GM13976 (cell line): Measurements from ENCODE around the gene TBC1D16.
A peak's percentile ranks its signal among the peaks of the same experiment; 100 is the strongest.

Source experiments
- DNase-seq: peaks from one replicate; pipeline ENCODE4 v3.0.0; 2012; ENCODE audit warnings: low spot score
- CTCF ChIP-seq: IDR thresholded peaks from 2 replicates; pipeline ENCODE4 v1.5.1; 2012; ENCODE audit warnings: borderline replicate concordance, mild to moderate bottlenecking; ENCODE audit not compliant: insufficient read depth; ENCODE audit errors: extremely low read depth, missing control alignments, control extremely low read depth
- in situ Hi-C: fragments of 300-500 bp; cut with MboI; formaldehyde crosslinking; loops from one replicate; pipeline ENCODE4 v1.12.0; 2022; ENCODE audit warnings: low sequenced_read_pairs, mixed read lengths, inconsistent platforms; ENCODE audit not compliant: unreplicated experiment

Gene TBC1D16

DNA sequence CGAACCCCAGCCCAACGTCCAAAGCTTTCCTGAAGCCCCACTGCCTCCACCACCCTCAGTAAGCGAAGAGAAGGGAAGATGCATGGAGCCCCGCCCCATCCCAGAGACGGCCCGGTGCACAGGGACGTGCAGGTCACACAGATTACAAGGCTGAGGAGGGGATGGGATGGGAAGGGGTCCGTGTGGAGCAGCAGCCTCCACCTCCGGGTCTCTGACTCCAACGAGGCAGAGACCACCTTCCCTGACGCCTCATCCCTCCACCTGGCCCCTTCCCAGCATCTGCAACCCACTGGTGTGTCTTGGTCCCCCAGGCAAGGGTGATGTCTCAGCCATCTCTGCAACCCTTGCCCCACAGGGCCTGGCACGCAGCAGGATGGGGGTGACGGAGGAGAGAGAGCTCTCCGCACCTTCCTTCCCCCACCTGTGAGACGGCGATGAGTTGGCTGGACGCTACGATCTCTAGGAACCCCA, 58.5 kb downstream of the TBC1D16 start:
- no peak for DNase-seq
- in situ Hi-C loops: no loop called here
- TF ChIP-seq CTCF: no peak

GRCh38 chr17:79976451-79976850, 59.2 kb downstream of the TBC1D16 start:
- peak; percentile 17 for DNase-seq
- no peak for TF ChIP-seq CTCF
- in situ Hi-C loops: no loop called here

DNA sequence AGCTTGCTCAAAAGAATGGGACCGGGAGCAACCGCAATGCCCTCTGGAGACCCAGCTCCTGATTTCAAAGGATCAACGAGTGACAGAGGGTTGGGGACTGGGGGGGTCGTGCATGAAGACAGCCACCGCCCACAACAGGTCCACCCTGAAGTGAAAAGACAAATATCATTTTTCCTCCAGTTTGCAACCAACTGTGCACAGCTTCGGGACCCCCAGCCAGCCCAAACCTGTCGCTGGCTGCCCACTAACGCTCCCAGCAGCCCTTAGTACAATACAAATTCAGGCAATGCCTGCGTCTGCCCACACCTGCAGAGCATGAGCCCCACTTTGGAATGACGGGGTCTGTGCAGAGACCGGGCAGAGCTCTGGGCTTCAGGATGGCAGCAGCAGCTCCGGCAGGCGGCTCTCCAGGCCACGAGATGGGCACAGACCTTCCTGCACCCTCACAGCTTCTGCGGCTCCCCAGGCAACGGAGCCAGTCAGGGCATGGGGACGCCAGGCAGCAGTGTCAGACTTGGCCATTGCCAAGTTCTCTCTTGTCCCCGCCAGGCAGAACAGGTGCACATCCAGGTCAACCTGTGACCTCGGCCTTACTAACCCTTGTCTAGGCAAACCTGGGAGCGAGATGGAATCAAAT, 60.1 kb downstream of the TBC1D16 start:
- in situ Hi-C loops: no loop called here
- no peak for TF ChIP-seq CTCF
- no peak for DNase-seq

DNA sequence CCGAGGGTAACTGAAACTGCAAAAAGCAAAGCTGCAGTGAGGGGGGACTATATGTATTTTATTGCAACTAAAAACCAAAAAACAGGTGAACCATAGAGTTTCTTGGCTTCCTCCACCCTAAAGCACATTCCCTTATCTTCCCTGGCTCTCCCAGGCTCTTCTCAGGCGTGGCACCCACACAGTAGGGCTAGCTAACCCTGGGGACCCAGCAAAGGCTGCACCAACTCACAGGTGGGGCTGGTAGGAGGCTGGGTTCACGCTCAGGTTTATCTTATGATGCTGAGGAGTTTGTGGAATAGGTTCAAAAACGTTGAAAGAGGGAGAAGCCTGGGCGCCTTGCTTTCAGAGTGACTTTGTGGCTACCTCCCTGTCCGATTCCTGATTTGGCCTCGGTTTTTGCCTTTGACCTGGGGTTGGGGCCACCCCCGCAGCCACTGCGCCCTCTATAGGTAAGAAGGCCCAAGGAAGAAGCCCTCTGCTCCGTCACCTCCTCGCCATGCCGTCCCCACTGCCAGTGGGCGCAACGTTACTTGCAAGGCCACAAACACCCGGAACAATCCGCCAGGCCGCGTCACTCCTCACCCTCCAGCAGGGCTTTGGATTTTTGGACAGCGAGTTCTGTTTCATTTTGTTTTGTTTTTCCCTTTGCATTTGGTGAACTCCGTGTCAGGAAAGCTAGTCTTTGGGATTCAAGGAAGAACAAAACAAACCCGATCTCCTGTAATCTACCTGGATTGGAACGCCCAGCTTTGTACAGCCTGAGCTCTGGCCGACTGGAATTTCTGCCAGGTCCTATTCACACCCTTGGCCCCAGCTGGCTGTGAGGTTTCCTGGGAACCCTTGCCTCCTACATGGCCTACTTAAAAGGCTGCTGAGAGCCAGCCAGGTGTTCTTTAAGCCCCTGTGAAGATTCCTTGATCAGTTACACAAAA, 60.8 kb downstream of the TBC1D16 start:
- no peak for TF ChIP-seq CTCF
- in situ Hi-C loops: no loop called here
- peak; percentile 42 for DNase-seq

- no peak for TF ChIP-seq CTCF
- in situ Hi-C loops: no loop called here
- DNase-seq: no peak
Measured at GRCh38 chr17:79971651-79972050, 64.0 kb downstream of the TBC1D16 start.

GRCh38 chr17:79970576-79971068, 65.0 kb downstream of the TBC1D16 start:
- no peak for DNase-seq
- in situ Hi-C loops: no loop called here
- peak; percentile 41 for TF ChIP-seq CTCF
